ENCODE results near the gene SLC8A2.

The SLC8A2 gene

DNA sequence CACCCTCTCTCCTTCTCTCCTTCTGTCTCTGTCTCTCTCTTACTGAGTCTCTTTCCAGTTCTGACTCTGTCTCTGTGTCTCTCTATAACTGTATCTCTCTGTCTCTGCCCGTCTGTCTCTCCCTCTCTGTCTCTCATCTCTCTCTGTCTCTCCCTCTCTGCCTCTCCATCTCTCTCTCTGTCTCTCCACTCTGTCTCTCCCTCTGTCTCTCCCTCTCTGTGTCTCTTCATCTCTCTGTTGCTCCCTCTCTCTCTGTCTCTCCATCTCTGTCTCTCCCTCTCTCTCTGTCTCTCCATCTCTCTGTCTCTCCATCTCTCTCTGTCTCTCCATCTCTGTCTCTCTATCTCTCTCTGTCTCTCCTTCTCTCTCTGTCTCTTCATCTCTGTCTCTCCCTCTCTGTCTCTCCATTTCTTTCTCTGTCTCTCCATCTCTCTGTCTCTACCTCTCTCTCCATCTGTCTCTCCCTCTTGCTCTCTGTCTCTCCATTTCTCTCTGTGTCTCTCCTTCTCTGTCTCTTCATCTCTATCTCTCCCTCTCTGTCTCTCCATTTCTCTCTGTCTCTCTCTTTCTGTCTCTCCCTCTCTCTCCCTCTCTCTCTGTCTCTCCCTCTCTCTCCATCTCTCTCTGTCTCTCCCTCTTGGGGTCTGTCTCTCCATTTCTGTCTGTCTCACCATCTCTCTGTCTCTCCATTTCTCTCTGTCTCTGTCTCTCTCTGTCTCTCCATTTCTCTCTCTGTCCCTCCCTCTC is 49.1 kb downstream of the SLC8A2 start:
- Histone ChIP-seq H3K27me3 (replicated peaks; ENCODE audit: insufficient read depth, low read length) (peaks cover 87% of the 10 kb centered on the region), H3K27ac (ENCODE audit: low read length) (no peak overlapping the region), H3K36me3 (replicated peaks; ENCODE audit: insufficient read depth, low read length) (no peaks in the 10 kb centered on the region), H3K9ac (ENCODE audit: low read length) (no peak overlapping the region), H3K9me3 (replicated peaks; ENCODE audit: insufficient read depth, low read length) (no peaks in the 10 kb centered on the region), H3K4me2 (ENCODE audit: low read depth, low read length) (no peak overlapping the region), H2AFZ (ENCODE audit: low read length) (no peak overlapping the region), H3K9me2 (replicated peaks; ENCODE audit: insufficient read depth, low read length) (no peaks in the 10 kb centered on the region), H3F3A (ENCODE audit: insufficient read depth, low read length) (peaks cover under 1% of the 10 kb centered on the region; the same call in 1 of the 2 replicates), H3K79me2 (ENCODE audit: low read length) (no peaks in the 10 kb centered on the region), H3K4me3 (ENCODE audit: low read length) (no peak overlapping the region), H3K4me1 (ENCODE audit: low read length) (no peaks in the 10 kb centered on the region), H4K20me1 (ENCODE audit: insufficient read depth, low read length) (no peaks in the 10 kb centered on the region)
- no peak for DNase-seq
- no peak for TF ChIP-seq EZH2 (optimal IDR thresholded peaks at IDR 0.05; ENCODE audit: low read depth, low read length)
- TF ChIP-seq, protein P1, sequence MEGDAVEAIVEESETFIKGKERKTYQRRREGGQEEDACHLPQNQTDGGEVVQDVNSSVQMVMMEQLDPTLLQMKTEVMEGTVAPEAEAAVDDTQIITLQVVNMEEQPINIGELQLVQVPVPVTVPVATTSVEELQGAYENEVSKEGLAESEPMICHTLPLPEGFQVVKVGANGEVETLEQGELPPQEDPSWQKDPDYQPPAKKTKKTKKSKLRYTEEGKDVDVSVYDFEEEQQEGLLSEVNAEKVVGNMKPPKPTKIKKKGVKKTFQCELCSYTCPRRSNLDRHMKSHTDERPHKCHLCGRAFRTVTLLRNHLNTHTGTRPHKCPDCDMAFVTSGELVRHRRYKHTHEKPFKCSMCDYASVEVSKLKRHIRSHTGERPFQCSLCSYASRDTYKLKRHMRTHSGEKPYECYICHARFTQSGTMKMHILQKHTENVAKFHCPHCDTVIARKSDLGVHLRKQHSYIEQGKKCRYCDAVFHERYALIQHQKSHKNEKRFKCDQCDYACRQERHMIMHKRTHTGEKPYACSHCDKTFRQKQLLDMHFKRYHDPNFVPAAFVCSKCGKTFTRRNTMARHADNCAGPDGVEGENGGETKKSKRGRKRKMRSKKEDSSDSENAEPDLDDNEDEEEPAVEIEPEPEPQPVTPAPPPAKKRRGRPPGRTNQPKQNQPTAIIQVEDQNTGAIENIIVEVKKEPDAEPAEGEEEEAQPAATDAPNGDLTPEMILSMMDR (IDR thresholded peaks at IDR 0.05; ENCODE audit: low read length) = no peak
- TF ChIP-seq EZH2phosphoT487 (IDR thresholded peaks at IDR 0.05; ENCODE audit: low read length) = no peak

DNA sequence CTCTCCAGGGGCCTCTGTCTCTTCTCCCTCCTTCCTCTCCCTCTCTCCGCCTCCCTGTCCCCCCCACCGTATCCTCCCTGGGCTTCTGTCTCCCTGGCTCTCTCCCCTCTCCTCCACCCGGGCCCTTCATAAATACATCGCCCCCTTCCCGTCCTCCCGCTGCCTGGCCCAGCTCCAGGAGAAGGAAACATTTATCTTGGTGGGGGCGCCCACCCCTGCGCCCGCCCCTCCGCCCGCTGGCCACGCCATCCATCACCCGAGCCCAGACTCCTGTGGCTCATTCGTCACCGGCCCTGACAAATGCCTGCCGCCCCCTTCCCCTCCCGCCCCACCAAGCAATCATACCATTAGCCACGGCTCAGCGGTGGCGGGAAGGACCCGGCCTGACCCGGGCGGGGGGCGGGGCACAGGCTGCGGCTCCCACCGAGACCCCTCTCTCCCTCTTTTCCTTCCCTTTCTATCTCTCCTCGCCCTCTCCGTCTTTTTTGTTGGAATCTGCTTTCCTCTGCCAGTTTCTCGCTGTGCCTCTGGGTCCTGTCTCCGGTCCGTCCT is 49.8 kb downstream of the SLC8A2 start:
- Histone ChIP-seq H2AFZ (ENCODE audit: low read length) (no peak overlapping the region), H3K36me3 (replicated peaks; ENCODE audit: insufficient read depth, low read length) (no peaks in the 10 kb centered on the region)
- no peak for DNase-seq

DNA sequence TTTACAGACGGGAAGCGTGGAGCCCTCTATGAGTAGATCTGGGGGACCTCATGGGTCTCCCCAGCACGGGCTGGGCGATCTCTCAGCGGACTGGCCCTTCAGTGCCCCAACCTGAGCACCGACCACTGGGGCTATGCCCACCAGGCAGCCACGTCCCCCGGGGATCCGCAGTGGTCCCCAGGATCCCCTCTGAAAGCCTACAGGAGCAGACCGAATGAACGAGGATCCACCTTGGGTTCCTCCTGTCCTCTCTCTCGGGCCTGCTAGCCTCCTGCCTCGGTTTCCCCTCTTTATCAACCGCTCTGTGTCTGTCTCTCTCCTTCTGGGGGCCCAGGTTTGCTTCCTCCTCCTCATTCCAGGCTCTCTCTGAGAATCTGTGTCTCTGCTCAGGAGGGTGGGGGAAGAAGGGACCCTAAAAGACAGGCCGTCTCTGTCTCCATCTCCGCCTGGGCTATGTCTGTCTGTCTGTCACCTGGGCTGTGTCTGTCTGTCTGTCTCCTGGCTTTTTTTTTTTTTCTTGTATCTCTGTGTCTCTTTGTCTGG is 50.4 kb downstream of the SLC8A2 start:
- no peak overlapping the region for H3K4me2 ChIP-seq (ENCODE audit: low read depth, low read length)
- no peaks in the 10 kb centered on the region for H3K9me2 ChIP-seq (replicated peaks; ENCODE audit: insufficient read depth, low read length)
- no peak overlapping the region for H3K9ac ChIP-seq (ENCODE audit: low read length)
- H3K36me3 ChIP-seq (replicated peaks; ENCODE audit: insufficient read depth, low read length) = no peaks in the 10 kb centered on the region
- H3K9me3 ChIP-seq (replicated peaks; ENCODE audit: insufficient read depth, low read length) = no peaks in the 10 kb centered on the region
- no peak for DNase-seq
- no peaks in the 10 kb centered on the region for H3F3A ChIP-seq (ENCODE audit: insufficient read depth, low read length)
- H2AFZ ChIP-seq (ENCODE audit: low read length) = no peak overlapping the region
- H3K27me3 ChIP-seq (replicated peaks; ENCODE audit: insufficient read depth, low read length) = peaks cover 96% of the 10 kb centered on the region
- no peaks in the 10 kb centered on the region for H3K4me1 ChIP-seq (ENCODE audit: low read length)
- H3K4me3 ChIP-seq (ENCODE audit: low read length) = no peak overlapping the region
- no peak for TF ChIP-seq EZH2 (optimal IDR thresholded peaks at IDR 0.05; ENCODE audit: low read depth, low read length)
- TF ChIP-seq, protein P1 (IDR thresholded peaks at IDR 0.05; ENCODE audit: low read length) = no peak
- TF ChIP-seq EZH2phosphoT487 (IDR thresholded peaks at IDR 0.05; ENCODE audit: low read length) = no peak
- no peaks in the 10 kb centered on the region for H4K20me1 ChIP-seq (ENCODE audit: insufficient read depth, low read length)
- H3K27ac ChIP-seq (ENCODE audit: low read length) = no peak overlapping the region
- no peaks in the 10 kb centered on the region for H3K79me2 ChIP-seq (ENCODE audit: low read length)

More for the DNA sequence above, 49.8 kb downstream of the SLC8A2 start:
- Histone ChIP-seq H3K27ac (ENCODE audit: low read length) (no peak overlapping the region), H3K4me1 (ENCODE audit: low read length) (no peaks in the 10 kb centered on the region), H3K79me2 (ENCODE audit: low read length) (no peaks in the 10 kb centered on the region), H3K9me2 (replicated peaks; ENCODE audit: insufficient read depth, low read length) (no peaks in the 10 kb centered on the region), H3K4me3 (ENCODE audit: low read length) (no peak overlapping the region), H3K27me3 (replicated peaks; ENCODE audit: insufficient read depth, low read length) (peaks cover 94% of the 10 kb centered on the region), H4K20me1 (ENCODE audit: insufficient read depth, low read length) (no peaks in the 10 kb centered on the region), H3F3A (ENCODE audit: insufficient read depth, low read length) (no peaks in the 10 kb centered on the region), H3K4me2 (ENCODE audit: low read depth, low read length) (no peak overlapping the region), H3K9ac (ENCODE audit: low read length) (no peak overlapping the region), H3K9me3 (replicated peaks; ENCODE audit: insufficient read depth, low read length) (no peaks in the 10 kb centered on the region)
- TF ChIP-seq EZH2phosphoT487 (IDR thresholded peaks at IDR 0.05; ENCODE audit: low read length) (no peak), EZH2 (optimal IDR thresholded peaks at IDR 0.05; ENCODE audit: low read depth, low read length) (no peak)
- TF ChIP-seq, protein P1 (IDR thresholded peaks at IDR 0.05; ENCODE audit: low read length) = no peak
